Activated naive CD8-positive, alpha-beta T cell treated with anti-CD3 and anti-CD28 coated beads, Interleukin-2, amount 10 ng/mL, durations not matched to agents 7 days and 5 days (primary cell): Measurements from ENCODE around the gene HTT-AS. TPM values are rescaled to one million over a fixed set of nuclear protein-coding genes. Genes with fewer than 3 reads are reported as not detected.
"Not testable (repeated sequence)": the region's sequence is repeated elsewhere in the genome, so short reads cannot be mapped to it uniquely, and the experiment has no call there.

ENCODE experiments used
- ATAC-seq: fragments of 150-1000 bp; cut with Tn5 transposase; one replicate; pipeline ENCODE4 v1.10.0; 2021; ENCODE audit warnings: low read depth, moderate library complexity
- POLR2A ChIA-PET: fragments of 350-600 bp; sonication (Branson Sonifier 250); formaldehyde crosslinking; loops from one replicate; lab custom pipeline; 2021; ENCODE audit warnings: antibody characterized with exemption; lab: Charles Lee
- DNase-seq: peaks from one replicate; pipeline ENCODE4 v3.0.0; 2021
- H3K27ac Mint-ChIP-seq: one replicate; pipeline ENCODE4 v1.8.0; 2022; ENCODE audit warnings: mild to moderate bottlenecking, mixed read lengths
- H3K27me3 Mint-ChIP-seq: one replicate; pipeline ENCODE4 v1.8.0; 2022; ENCODE audit warnings: mild to moderate bottlenecking, moderate library complexity, mixed read lengths
- H3K36me3 Mint-ChIP-seq: one replicate; pipeline ENCODE4 v1.8.0; 2021; ENCODE audit warnings: mild to moderate bottlenecking, mixed read lengths
- H3K4me1 Mint-ChIP-seq: one replicate; pipeline ENCODE4 v1.8.0; 2021; ENCODE audit warnings: mixed read lengths
- H3K4me3 Mint-ChIP-seq: one replicate; pipeline ENCODE4 v1.8.0; 2022; ENCODE audit warnings: mild to moderate bottlenecking, moderate library complexity, mixed read lengths
- H3K9me3 Mint-ChIP-seq: one replicate; pipeline ENCODE4 v1.8.0; 2021; ENCODE audit warnings: mixed read lengths
- total RNA-seq, 2 experiments: library from RNA; stranded (reverse); gene quantifications; one replicate each; pipeline ENCODE4 v1.2.3, GENCODE V29; 2021

The HTT-AS gene
- total RNA-seq, 2 experiments from 2014 or later = not detected

GRCh38 chr4:3108211-3108610, 33.9 kb upstream of the HTT-AS start:
- peaks cover 4% of the 10 kb centered on the region for H3K4me1 Mint-ChIP-seq
- H3K9me3 Mint-ChIP-seq = no peaks in the 10 kb centered on the region
- POLR2A ChIA-PET = no interaction called here
- H3K4me3 Mint-ChIP-seq = no peak overlapping the region
- peaks cover 7% of the 10 kb centered on the region for H3K36me3 Mint-ChIP-seq
- H3K27ac Mint-ChIP-seq = no peak overlapping the region
- no peaks in the 10 kb centered on the region for H3K27me3 Mint-ChIP-seq
- ATAC-seq (no peak), DNase-seq (no peak)

- ATAC-seq (no peak), DNase-seq (no peak)
- POLR2A ChIA-PET = no interaction called here
- H3K9me3 Mint-ChIP-seq = no peaks in the 10 kb centered on the region
- peaks cover 4% of the 10 kb centered on the region for H3K4me1 Mint-ChIP-seq
- H3K4me3 Mint-ChIP-seq = no peak overlapping the region
- H3K27ac Mint-ChIP-seq = no peak overlapping the region
- H3K27me3 Mint-ChIP-seq = no peaks in the 10 kb centered on the region
- H3K36me3 Mint-ChIP-seq = peaks cover 7% of the 10 kb centered on the region
These were observed 33.4 kb upstream of the HTT-AS start for GRCh38 chr4:3107691-3108121.

GRCh38 chr4:3107271-3107670, 32.9 kb upstream of the HTT-AS start:
- no peak overlapping the region for H3K27ac Mint-ChIP-seq
- H3K9me3 Mint-ChIP-seq = no peaks in the 10 kb centered on the region
- no peaks in the 10 kb centered on the region for H3K27me3 Mint-ChIP-seq
- H3K4me1 Mint-ChIP-seq = peaks cover 4% of the 10 kb centered on the region
- peaks cover 7% of the 10 kb centered on the region for H3K36me3 Mint-ChIP-seq
- no peak overlapping the region for H3K4me3 Mint-ChIP-seq
- DNase-seq (no peak), ATAC-seq (no peak)
- POLR2A ChIA-PET = no interaction called here

- H3K4me1 Mint-ChIP-seq = peaks cover 4% of the 10 kb centered on the region
- no peak overlapping the region for H3K4me3 Mint-ChIP-seq
- DNase-seq (peak; percentile 87), ATAC-seq (peak; percentile 98)
- H3K27me3 Mint-ChIP-seq = no peaks in the 10 kb centered on the region
- no peaks in the 10 kb centered on the region for H3K9me3 Mint-ChIP-seq
- H3K27ac Mint-ChIP-seq = peak overlapping the region; percentile 64
- peaks cover 5% of the 10 kb centered on the region for H3K36me3 Mint-ChIP-seq
- POLR2A ChIA-PET = no interaction called here
These were observed 32.2 kb upstream of the HTT-AS start for GRCh38 chr4:3106339-3107186.

- Mint-ChIP-seq H3K36me3 (peaks cover 16% of the 10 kb centered on the region), H3K27me3 (no peaks in the 10 kb centered on the region), H3K27ac (no peak overlapping the region), H3K4me1 (peaks cover 3% of the 10 kb centered on the region), H3K9me3 (no peaks in the 10 kb centered on the region), H3K4me3 (no peak overlapping the region)
- DNase-seq (no peak), ATAC-seq (no peak)
- POLR2A ChIA-PET = no interaction called here
These were observed 24.0 kb upstream of the HTT-AS start for GRCh38 chr4:3098346-3098745.

GRCh38 chr4:3096202-3096601, 21.9 kb upstream of the HTT-AS start:
- H3K36me3 Mint-ChIP-seq = peaks cover 22% of the 10 kb centered on the region
- ATAC-seq (no peak), DNase-seq (no peak)
- POLR2A ChIA-PET = no interaction called here
- no peaks in the 10 kb centered on the region for H3K9me3 Mint-ChIP-seq
- H3K4me3 Mint-ChIP-seq = no peak overlapping the region
- peaks cover 8% of the 10 kb centered on the region for H3K4me1 Mint-ChIP-seq
- H3K27ac Mint-ChIP-seq = no peak overlapping the region
- H3K27me3 Mint-ChIP-seq = no peaks in the 10 kb centered on the region

GRCh38 chr4:3094701-3095100, 20.4 kb upstream of the HTT-AS start:
- H3K4me3 Mint-ChIP-seq, H3K27me3 Mint-ChIP-seq, H3K9me3 Mint-ChIP-seq, POLR2A ChIA-PET, ATAC-seq, DNase-seq, H3K27ac Mint-ChIP-seq: not testable (repeated sequence)
- peaks cover 12% of the 10 kb centered on the region for H3K4me1 Mint-ChIP-seq
- H3K36me3 Mint-ChIP-seq = peaks cover 23% of the 10 kb centered on the region

GRCh38 chr4:3091464-3091863, 17.1 kb upstream of the HTT-AS start:
- Mint-ChIP-seq H3K27me3 (no peaks in the 10 kb centered on the region), H3K36me3 (peaks cover 26% of the 10 kb centered on the region), H3K4me3 (peak overlapping the region; percentile 46), H3K9me3 (no peaks in the 10 kb centered on the region), H3K4me1 (peaks cover 12% of the 10 kb centered on the region), H3K27ac (peak overlapping the region; percentile 59)
- DNase-seq (no peak), ATAC-seq (no peak)
- POLR2A ChIA-PET = no interaction called here

GRCh38 chr4:3087115-3087797, 12.9 kb upstream of the HTT-AS start:
- Mint-ChIP-seq H3K4me1 (peaks cover 20% of the 10 kb centered on the region), H3K36me3 (peaks cover 24% of the 10 kb centered on the region), H3K27ac (no peak overlapping the region), H3K27me3 (no peaks in the 10 kb centered on the region), H3K9me3 (no peaks in the 10 kb centered on the region), H3K4me3 (no peak overlapping the region)
- ATAC-seq = no peak
- no peak for DNase-seq
- POLR2A ChIA-PET = no interaction called here

- POLR2A ChIA-PET = no interaction called here
- H3K27me3 Mint-ChIP-seq = no peaks in the 10 kb centered on the region
- H3K36me3 Mint-ChIP-seq = peaks cover 26% of the 10 kb centered on the region
- no peak for ATAC-seq
- H3K4me1 Mint-ChIP-seq = peaks cover 18% of the 10 kb centered on the region
- no peak overlapping the region for H3K4me3 Mint-ChIP-seq
- H3K9me3 Mint-ChIP-seq = no peaks in the 10 kb centered on the region
- H3K27ac Mint-ChIP-seq = no peak overlapping the region
- no peak for DNase-seq
These were observed 11.8 kb upstream of the HTT-AS start for GRCh38 chr4:3085948-3086670.

- peak overlapping the region; percentile 0 for H3K4me3 Mint-ChIP-seq
- ATAC-seq (no peak), DNase-seq (no peak)
- H3K4me1 Mint-ChIP-seq = peaks cover 26% of the 10 kb centered on the region
- H3K27me3 Mint-ChIP-seq = no peaks in the 10 kb centered on the region
- H3K27ac Mint-ChIP-seq = no peak overlapping the region
- H3K36me3 Mint-ChIP-seq = peaks cover 30% of the 10 kb centered on the region
- POLR2A ChIA-PET = no interaction called here
- no peaks in the 10 kb centered on the region for H3K9me3 Mint-ChIP-seq
These were observed 9.4 kb upstream of the HTT-AS start for GRCh38 chr4:3083732-3084131.

GRCh38 chr4:3082925-3083515, 8.7 kb upstream of the HTT-AS start:
- DNase-seq (no peak), ATAC-seq (no peak)
- Mint-ChIP-seq H3K9me3 (no peaks in the 10 kb centered on the region), H3K4me1 (peaks cover 26% of the 10 kb centered on the region), H3K36me3 (peaks cover 25% of the 10 kb centered on the region), H3K27ac (no peak overlapping the region), H3K27me3 (no peaks in the 10 kb centered on the region), H3K4me3 (no peak overlapping the region)
- POLR2A ChIA-PET = no interaction called here

- DNase-seq (no peak), ATAC-seq (no peak)
- peaks cover 38% of the 10 kb centered on the region for H3K4me1 Mint-ChIP-seq
- H3K36me3 Mint-ChIP-seq = peaks cover 21% of the 10 kb centered on the region
- POLR2A ChIA-PET = no interaction called here
- no peak overlapping the region for H3K4me3 Mint-ChIP-seq
- H3K9me3 Mint-ChIP-seq = no peaks in the 10 kb centered on the region
- no peaks in the 10 kb centered on the region for H3K27me3 Mint-ChIP-seq
- H3K27ac Mint-ChIP-seq = no peak overlapping the region
These were observed 5.4 kb upstream of the HTT-AS start for GRCh38 chr4:3079694-3080123.
